Naive B cell (primary cell): ENCODE data around the gene FAM43B. TPM values are rescaled to one million over a fixed set of nuclear protein-coding genes. Genes with fewer than 3 reads are reported as not detected.

Experiments
- ATAC-seq, 2 donors: fragments of 150-1000 bp; cut with Tn5 transposase; 2 replicates each; pipeline ENCODE4 v1.10.0; 2021; ENCODE audit warnings: low read depth in 2 of 2, mild to moderate bottlenecking in 2 of 2, moderate library complexity in 2 of 2
- DNase-seq: peaks from one replicate; pipeline ENCODE4 v3.0.0; 2022
- H3K27ac Mint-ChIP-seq, 6 donors: one replicate each; pipeline ENCODE4 v1.8.0; 2020 to 2022; ENCODE audit warnings: mild to moderate bottlenecking in 6 of 6, mixed read lengths in 6 of 6, moderate library complexity in 5 of 6, inconsistent platforms in 2 of 6
- H3K27me3 Mint-ChIP-seq, 3 donors: one replicate each; pipeline ENCODE4 v1.8.0; 2021 to 2022; ENCODE audit warnings: mixed read lengths in 3 of 3, mild to moderate bottlenecking in 1 of 3
- H3K36me3 Mint-ChIP-seq, 2 donors: one replicate each; pipeline ENCODE4 v1.8.0; 2020 to 2022; ENCODE audit warnings: mixed read lengths in 2 of 2, inconsistent platforms in 1 of 2, mild to moderate bottlenecking in 1 of 2
- H3K4me1 Mint-ChIP-seq, 3 donors: one replicate each; pipeline ENCODE4 v1.8.0; 2020 to 2022; ENCODE audit warnings: mixed read lengths in 3 of 3, inconsistent platforms in 1 of 3, mild to moderate bottlenecking in 1 of 3, moderate library complexity in 1 of 3
- H3K4me3 Mint-ChIP-seq, 8 donors: one replicate each; pipeline ENCODE4 v1.8.0; 2020 to 2022; ENCODE audit warnings: mild to moderate bottlenecking in 8 of 8, mixed read lengths in 8 of 8, moderate library complexity in 8 of 8, inconsistent platforms in 2 of 8
- H3K9me3 Mint-ChIP-seq, 7 donors: one replicate each; pipeline ENCODE4 v1.8.0; 2020 to 2022; ENCODE audit warnings: mixed read lengths in 7 of 7, mild to moderate bottlenecking in 5 of 7, inconsistent platforms in 2 of 7, moderate library complexity in 1 of 7
- polyA plus RNA-seq, 6 donors: library from polyadenylated mRNA; unstranded; fragments of 300-500 nt; fragmentation: Illumina TruSeq; gene quantifications; one replicate each; pipeline ENCODE4 v1.2.3, GENCODE V29; 2021; ENCODE audit warnings: low read depth in 6 of 6

The FAM43B gene
- polyA plus RNA-seq, 6 donors from 2014 or later: not detected

DNA sequence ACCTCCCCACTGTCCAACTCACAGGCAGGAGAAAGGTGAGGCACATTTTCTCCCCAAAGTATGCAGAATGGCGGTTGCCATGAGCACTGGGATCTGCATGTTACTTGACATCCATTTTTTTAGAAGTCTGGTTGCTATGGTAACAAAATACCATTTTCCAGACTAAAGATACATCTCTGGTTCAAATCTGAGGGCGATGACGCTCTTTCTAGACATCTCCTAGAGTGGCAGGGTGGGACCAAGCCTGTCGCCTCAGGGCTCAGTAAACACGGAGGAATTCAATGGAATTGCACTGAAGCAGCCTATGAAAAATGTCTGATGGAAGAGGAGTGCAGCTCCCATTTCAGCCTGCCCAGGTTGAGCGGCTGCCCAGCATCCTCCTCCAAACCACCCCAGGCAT, 21.5 kb upstream of the FAM43B start:
- Mint-ChIP-seq H3K4me3 (no peak overlapping the region), H3K27me3 (peaks cover 63 to 88% (median 85%) of the 10 kb centered on the region in 3 donors), H3K9me3 (peaks cover 0 to 2% (median 0%) of the 10 kb centered on the region in 7 donors), H3K36me3 (no peaks in the 10 kb centered on the region), H3K4me1 (no peaks in the 10 kb centered on the region), H3K27ac (no peak overlapping the region)
- no peak for DNase-seq
- no peak for ATAC-seq

GRCh38 chr1:20533635-20534034, 18.7 kb upstream of the FAM43B start:
- no peaks in the 10 kb centered on the region for H3K4me1 Mint-ChIP-seq
- H3K27me3 Mint-ChIP-seq: peaks cover 48 to 80% (median 78%) of the 10 kb centered on the region in 3 donors
- ATAC-seq (no peak), DNase-seq (no peak)
- H3K4me3 Mint-ChIP-seq: no peak overlapping the region
- peaks cover 0 to 2% (median 0%) of the 10 kb centered on the region in 7 donors for H3K9me3 Mint-ChIP-seq
- H3K36me3 Mint-ChIP-seq: no peaks in the 10 kb centered on the region
- no peak overlapping the region for H3K27ac Mint-ChIP-seq

- no peak for DNase-seq
- ATAC-seq: no peak
- no peak overlapping the region for H3K4me3 Mint-ChIP-seq
- H3K9me3 Mint-ChIP-seq: peaks cover 0 to 2% (median 0%) of the 10 kb centered on the region in 7 donors
- H3K4me1 Mint-ChIP-seq: no peaks in the 10 kb centered on the region
- peaks cover 48 to 79% (median 78%) of the 10 kb centered on the region in 3 donors for H3K27me3 Mint-ChIP-seq
- peak overlapping the region in 1 of 6 donors; percentile 1 for H3K27ac Mint-ChIP-seq
- H3K36me3 Mint-ChIP-seq: no peaks in the 10 kb centered on the region
Measured at GRCh38 chr1:20534659-20535417, 17.5 kb upstream of the FAM43B start.

GRCh38 chr1:20538227-20538626, 14.1 kb upstream of the FAM43B start:
- Mint-ChIP-seq H3K4me3 (no peak overlapping the region), H3K36me3 (no peaks in the 10 kb centered on the region), H3K27ac (no peak overlapping the region), H3K9me3 (no peaks in the 10 kb centered on the region), H3K27me3 (peaks cover 47 to 73% (median 70%) of the 10 kb centered on the region in 3 donors), H3K4me1 (no peaks in the 10 kb centered on the region)
- no peak for ATAC-seq
- DNase-seq: no peak

GRCh38 chr1:20538760-20539551, 13.4 kb upstream of the FAM43B start:
- Mint-ChIP-seq H3K4me3 (no peak overlapping the region), H3K27ac (no peak overlapping the region), H3K9me3 (no peaks in the 10 kb centered on the region), H3K27me3 (peaks cover 39 to 71% (median 63%) of the 10 kb centered on the region in 3 donors), H3K36me3 (no peaks in the 10 kb centered on the region), H3K4me1 (no peaks in the 10 kb centered on the region)
- no peak for ATAC-seq
- DNase-seq: no peak

DNA sequence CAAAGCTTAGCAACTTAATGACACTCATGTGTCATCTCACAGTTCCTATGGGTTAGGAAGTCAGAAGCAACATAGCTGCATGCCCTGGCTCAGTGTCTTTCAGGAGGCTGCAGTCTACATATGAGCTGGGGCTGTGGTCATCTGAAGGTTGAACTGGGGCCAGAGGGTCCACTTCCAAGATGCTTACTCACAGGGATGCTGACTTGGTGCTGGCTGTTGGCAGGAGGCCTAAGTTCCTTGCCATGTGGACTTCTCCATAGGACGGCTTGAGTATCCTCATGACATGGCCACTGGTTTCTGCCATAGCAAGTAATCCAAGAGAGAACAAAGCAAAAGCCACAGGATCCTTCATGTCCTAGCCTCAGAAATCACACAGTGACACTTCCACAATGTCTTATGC, 12.1 kb upstream of the FAM43B start:
- Mint-ChIP-seq H3K27me3 (peaks cover 34 to 71% (median 50%) of the 10 kb centered on the region in 3 donors), H3K36me3 (no peaks in the 10 kb centered on the region), H3K4me3 (no peak overlapping the region), H3K27ac (no peak overlapping the region), H3K9me3 (no peaks in the 10 kb centered on the region), H3K4me1 (no peaks in the 10 kb centered on the region)
- ATAC-seq: no peak
- DNase-seq: no peak

GRCh38 chr1:20546637-20547036, 5.7 kb upstream of the FAM43B start:
- peaks cover 0 to 8% (median 1%) of the 10 kb centered on the region in 7 donors for H3K9me3 Mint-ChIP-seq
- peaks cover 0 to 5% (median 0%) of the 10 kb centered on the region in 3 donors for H3K4me1 Mint-ChIP-seq
- no peaks in the 10 kb centered on the region for H3K36me3 Mint-ChIP-seq
- H3K27me3 Mint-ChIP-seq: peaks cover 42 to 61% (median 57%) of the 10 kb centered on the region in 3 donors
- ATAC-seq (no peak), DNase-seq (no peak)
- no peak overlapping the region for H3K4me3 Mint-ChIP-seq
- no peak overlapping the region for H3K27ac Mint-ChIP-seq

DNA sequence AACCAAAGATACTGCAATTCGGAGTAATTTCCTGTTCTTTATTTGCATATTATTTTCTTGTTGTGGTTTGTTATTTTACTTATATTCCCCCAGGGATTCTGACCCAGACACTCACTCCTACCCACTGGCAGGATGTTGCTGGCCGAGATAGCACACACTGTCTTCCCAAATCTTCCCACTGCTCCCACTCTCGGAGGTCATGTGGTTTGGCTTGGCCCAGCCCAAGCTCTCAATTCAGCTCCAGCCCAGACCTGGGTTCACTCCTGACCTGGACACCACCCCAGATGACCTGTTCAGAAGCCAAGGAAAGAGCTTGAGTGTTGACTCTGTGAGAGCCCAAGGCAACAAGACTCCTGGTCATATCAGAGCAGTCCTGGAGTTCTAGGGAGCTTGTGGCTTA, 1.2 kb upstream of the FAM43B start:
- DNase-seq: no peak
- no peak for ATAC-seq
- Mint-ChIP-seq H3K27me3 (peaks cover 38 to 43% (median 39%) of the 10 kb centered on the region in 3 donors), H3K4me1 (peaks cover 0 to 9% (median 7%) of the 10 kb centered on the region in 3 donors), H3K27ac (no peak overlapping the region), H3K4me3 (no peak overlapping the region), H3K36me3 (no peaks in the 10 kb centered on the region), H3K9me3 (peaks cover 0 to 8% (median 1%) of the 10 kb centered on the region in 7 donors)

GRCh38 chr1:20552728-20553445, 514 bp downstream of the FAM43B start:
- ATAC-seq: no peak
- Mint-ChIP-seq H3K27ac (no peak overlapping the region), H3K27me3 (peaks cover 27 to 30% (median 30%) of the 10 kb centered on the region in 3 donors), H3K4me1 (peaks cover 0 to 9% (median 7%) of the 10 kb centered on the region in 3 donors), H3K36me3 (no peaks in the 10 kb centered on the region), H3K9me3 (peaks cover 0 to 4% (median 0%) of the 10 kb centered on the region in 7 donors), H3K4me3 (no peak overlapping the region)
- no peak for DNase-seq

DNA sequence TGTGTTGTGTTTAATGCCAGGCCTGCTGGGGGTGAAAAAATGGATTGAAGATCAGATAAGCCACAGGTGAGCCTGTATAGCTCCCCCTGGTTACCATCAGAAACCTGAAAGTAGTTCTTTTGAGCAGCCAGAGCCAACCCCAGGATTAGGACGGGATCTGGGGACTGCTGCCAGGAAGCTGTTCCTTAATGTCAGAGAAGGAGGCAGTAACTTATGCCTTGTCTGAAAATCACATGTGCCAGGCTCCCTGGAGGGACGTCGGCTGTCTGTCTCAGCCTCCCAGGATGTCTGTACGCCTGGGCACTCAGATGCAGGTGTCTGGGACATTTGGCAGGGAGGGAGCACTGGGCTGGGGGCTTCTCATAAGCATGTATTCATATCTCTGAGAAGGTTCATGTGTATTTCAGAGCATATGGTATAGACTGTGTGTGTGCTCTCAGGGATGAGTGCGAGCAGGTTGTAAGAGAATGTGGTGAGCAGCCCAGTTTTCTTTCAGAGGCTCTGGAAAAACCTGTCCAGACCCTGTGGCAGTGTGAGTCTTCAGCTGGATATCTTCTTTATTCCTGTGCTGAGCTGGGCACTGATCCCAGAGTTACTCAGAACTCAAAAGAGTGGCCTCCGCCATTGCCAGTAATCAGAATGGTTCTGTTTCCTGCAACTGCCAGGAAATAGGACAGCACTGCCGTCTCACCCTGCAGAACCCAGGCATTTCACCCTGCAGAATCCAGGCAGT, 2.8 kb downstream of the FAM43B start:
- peaks cover 0 to 9% (median 7%) of the 10 kb centered on the region in 3 donors for H3K4me1 Mint-ChIP-seq
- no peak for ATAC-seq
- H3K27me3 Mint-ChIP-seq: peaks cover 15 to 25% (median 24%) of the 10 kb centered on the region in 3 donors

GRCh38 chr1:20555758-20556120, 3.4 kb downstream of the FAM43B start:
- DNase-seq (no peak), ATAC-seq (no peak)
- Mint-ChIP-seq H3K9me3 (peaks cover 0 to 4% (median 0%) of the 10 kb centered on the region in 7 donors), H3K36me3 (no peaks in the 10 kb centered on the region), H3K27ac (no peak overlapping the region), H3K4me1 (peaks cover 0 to 9% (median 7%) of the 10 kb centered on the region in 3 donors), H3K27me3 (peaks cover 20 to 30% (median 30%) of the 10 kb centered on the region in 3 donors), H3K4me3 (no peak overlapping the region)

More for the DNA sequence above, 2.8 kb downstream of the FAM43B start:
- no peak overlapping the region for H3K4me3 Mint-ChIP-seq
- peak overlapping the region in 1 of 6 donors; percentile 61 for H3K27ac Mint-ChIP-seq
- DNase-seq: no peak
- peaks cover 0 to 4% (median 0%) of the 10 kb centered on the region in 7 donors for H3K9me3 Mint-ChIP-seq
- no peaks in the 10 kb centered on the region for H3K36me3 Mint-ChIP-seq

DNA sequence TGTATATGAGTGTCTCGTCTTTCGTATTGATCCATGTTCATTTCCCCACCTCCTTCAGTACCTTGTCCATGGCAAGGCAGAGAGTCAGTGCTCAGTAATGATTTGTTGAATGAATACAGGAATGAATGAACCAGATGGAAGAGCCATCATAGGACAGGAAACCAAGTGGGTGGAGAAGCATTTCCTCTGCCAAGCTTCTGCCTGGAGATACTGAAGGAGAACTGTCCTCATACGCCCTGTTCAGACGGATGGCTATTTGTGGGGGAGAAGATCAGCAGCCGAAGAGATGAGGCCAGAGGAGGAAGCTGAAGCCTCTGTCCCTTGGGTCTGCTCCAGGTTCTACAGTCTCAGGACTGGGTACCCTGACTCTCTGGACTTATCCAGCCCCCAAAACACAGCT, 5.8 kb downstream of the FAM43B start:
- peaks cover 21 to 38% (median 27%) of the 10 kb centered on the region in 3 donors for H3K27me3 Mint-ChIP-seq
- no peak overlapping the region for H3K27ac Mint-ChIP-seq

More for the DNA sequence above, 5.8 kb downstream of the FAM43B start:
- peaks cover 0 to 5% (median 2%) of the 10 kb centered on the region in 7 donors for H3K9me3 Mint-ChIP-seq
- DNase-seq (no peak), ATAC-seq (no peak)
- H3K4me3 Mint-ChIP-seq: no peak overlapping the region
- H3K4me1 Mint-ChIP-seq: peaks cover 0 to 7% (median 2%) of the 10 kb centered on the region in 3 donors
- H3K36me3 Mint-ChIP-seq: no peaks in the 10 kb centered on the region
